Inferior parietal cortex (tissue), 1 donor: ENCODE data around the gene TTC3.

Experiments used
- DNase-seq: peaks from one replicate; pipeline ENCODE4 v3.0.0-alpha.2; 2016; ENCODE audit errors: extremely low spot score

The TTC3 gene

DNA sequence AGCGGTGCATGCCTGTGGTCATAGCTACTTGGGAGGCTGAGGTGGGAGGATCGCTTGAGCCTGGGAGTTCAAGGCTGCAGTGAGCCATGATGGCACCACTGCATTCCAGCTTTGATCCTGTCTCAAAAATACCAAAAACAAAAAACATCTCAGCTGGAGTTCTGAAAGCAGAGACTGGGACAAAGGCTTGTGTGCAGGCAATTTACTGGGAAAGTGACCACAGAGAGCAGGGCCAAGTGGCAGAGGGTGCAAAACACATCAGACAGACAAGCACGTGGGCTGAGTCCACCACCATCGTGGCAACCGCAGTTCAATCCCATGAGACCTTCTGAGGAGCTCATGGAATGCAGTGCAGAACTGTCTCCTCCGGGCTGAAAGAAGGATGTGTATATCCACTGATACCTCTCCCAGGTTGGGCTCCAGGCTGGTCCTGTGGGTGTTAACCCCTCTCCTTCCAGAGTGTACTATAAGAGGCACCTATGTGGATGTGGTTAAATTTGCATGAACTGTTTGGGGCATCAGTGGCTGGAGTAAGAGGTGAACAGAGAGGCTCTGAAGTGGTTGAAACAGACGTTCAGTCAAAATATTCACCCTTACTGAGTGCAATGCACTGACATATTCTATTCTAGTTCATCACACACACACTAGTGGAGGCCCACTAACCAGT lies 11.0 kb upstream of the TTC3 start:
- no peak for DNase-seq

DNA sequence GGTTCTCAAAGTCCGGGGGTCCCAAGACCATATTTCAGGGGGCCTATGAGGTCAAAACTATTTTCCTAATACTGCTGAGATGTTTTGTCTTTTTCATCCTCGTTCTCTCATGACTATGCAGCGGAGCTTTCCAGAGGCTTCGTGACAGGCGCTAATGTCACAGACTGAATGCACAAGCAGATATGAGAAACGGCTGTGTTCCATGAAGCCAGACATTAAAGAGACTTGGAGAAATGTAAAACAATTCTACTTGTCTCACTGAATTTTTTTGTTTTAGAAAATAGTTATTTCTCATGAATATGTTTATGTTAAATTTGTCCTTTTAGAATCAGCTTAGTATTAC lies 10.5 kb upstream of the TTC3 start:
- DNase-seq, result no peak

DNA sequence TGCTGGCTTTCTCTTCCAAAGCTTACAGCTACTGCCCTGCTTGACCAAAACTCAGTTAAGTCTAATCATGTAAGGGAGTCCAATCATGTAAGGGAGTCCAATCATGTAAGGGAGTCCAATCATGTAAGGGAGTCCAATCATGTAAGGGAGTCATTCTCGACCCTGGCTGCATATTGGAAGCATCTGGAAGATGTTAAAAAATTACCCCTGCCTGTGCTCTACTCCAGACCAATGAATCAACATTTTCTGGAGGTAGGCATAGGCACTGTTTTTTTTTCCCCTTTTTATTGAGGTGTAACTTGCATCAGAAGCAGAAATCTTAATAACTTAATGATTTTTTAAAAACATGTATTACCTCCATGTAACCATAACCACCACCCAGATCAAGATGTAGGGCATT lies 9.6 kb upstream of the TTC3 start:
- DNase-seq, result no peak

- no peak for DNase-seq
Observed at GRCh38 chr21:37064841-37065240, 8.2 kb upstream of the TTC3 start.

GRCh38 chr21:37065561-37066177 lies 7.4 kb upstream of the TTC3 start:
- no peak for DNase-seq

DNA sequence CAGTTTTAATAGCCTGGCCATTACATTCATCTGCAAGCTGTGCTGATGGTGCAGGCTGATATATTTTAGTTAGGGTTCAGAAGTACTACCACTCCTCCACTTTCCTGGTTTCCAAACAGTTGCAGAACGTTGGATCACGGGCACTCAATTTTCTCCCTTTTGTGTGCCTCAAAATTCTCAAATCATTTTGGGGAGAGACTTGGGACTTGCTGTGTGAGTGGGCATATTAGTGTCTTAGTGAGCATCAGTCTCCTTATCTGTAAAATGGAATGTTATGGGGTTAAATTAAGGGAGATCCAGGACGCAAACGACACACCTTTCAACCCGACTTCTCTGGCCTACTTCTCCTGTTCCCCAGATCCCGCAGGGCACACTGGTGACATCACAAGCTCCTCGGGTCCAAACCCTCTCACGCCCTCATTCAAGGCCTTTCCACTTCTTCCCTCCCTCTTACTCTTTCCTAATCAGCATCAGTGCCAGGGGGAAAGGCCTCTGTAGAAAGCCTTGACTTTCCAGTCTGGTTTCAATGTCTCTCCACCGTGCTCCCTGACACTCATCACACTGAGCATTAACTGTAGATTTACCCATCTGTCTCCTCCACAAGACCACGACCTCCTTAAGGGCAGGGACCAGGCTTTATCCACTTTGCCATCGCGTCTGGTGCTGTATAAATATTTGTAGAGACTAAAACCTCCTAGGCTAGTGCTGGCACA lies 1.3 kb upstream of the TTC3 start:
- no peak for DNase-seq

DNA sequence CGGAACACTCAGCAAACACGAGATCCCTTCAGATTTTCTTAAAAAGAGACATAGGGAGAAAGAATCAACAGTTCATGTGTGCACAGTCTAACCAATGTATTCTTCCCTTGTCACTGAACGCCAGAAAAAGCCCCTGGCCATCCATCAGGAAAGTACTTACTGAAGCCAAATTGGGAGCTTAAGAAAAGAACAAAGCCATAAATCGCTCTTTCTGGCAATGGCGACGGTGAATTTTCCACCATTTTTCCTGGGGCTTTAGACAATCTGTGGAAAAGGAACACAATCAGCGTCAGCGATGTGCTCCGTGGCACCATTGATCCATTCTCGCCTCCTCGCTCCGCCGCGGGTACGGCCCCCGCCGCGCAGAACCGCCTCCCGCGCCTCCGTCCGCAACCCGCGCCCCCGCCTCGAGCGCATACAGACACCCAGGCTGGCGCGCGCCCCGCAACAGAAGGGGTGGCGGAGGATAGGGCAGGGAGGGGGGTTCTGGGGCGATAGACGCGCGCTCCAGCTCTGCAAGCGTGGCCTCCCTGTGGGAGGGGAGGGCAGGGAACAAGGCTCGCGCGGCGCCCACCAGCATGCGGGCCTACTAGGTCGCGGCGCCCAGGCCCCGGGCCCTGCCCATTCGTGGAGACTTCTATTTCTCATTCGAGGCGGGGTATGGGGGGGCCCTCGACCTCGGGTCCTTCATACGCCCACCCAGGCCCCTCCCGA lies 623 bp upstream of the TTC3 start:
- peak; percentile 86 for DNase-seq

DNA sequence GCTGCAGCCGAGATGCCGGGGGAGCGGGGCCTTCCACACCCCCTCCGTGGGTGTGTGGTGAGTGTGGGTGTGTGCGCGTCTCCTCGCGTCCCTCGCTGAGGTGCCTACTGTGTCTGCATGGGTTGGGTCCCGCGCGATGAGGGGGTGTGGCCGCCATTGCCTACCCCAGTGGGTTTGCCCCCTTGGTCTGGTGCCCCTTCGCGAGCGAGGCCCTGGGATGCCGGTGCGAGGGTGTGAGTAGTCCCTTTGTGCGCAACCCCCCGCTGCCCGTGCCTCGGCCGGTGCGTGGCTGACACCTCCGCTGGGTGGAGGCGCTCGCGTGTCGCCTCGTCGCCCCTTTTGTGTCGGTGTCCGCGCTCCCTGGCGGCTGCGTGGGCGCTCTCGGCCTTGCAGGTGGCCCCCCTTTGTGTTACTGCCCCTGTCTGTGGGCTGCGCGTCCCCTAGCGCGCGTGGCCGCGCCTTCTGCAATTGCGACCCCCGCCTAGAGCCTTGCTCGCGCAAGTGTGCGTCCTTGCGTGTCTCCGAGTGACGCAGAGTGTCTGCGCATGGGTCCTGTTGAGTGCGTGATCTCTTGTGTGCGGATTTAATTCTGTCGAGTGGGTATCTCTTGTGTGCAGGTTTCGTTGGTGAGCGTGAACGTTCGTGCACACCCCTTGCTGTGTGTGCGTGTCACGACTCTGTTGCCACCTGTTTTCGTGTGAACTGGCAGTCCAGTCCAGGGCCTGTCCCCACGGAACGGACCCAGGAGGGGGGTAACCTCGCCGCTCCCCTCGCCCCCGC lies 553 bp downstream of the TTC3 start:
- DNase-seq, result peak; percentile 75

GRCh38 chr21:37074197-37074510 lies 1.1 kb downstream of the TTC3 start:
- DNase-seq, result no peak

DNA sequence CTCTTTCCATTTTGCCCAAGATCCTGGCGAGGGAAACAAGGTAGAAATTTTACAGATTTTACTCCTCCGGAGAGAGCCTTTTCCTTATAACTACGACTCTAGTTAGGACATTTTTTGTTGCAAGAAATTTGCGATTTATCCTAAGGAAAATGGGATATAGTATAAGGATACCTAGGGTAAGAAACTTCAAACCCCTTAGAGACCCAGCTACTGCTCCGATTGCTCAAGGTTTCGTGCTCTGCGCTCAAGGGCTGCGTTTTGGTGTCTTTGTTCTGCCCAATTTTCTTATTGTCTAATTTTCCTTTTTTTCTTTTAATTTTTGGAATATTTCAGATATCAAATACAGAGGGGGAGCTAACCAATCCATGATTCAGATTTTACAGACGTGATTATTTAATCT lies 1.5 kb downstream of the TTC3 start:
- DNase-seq, result no peak

DNA sequence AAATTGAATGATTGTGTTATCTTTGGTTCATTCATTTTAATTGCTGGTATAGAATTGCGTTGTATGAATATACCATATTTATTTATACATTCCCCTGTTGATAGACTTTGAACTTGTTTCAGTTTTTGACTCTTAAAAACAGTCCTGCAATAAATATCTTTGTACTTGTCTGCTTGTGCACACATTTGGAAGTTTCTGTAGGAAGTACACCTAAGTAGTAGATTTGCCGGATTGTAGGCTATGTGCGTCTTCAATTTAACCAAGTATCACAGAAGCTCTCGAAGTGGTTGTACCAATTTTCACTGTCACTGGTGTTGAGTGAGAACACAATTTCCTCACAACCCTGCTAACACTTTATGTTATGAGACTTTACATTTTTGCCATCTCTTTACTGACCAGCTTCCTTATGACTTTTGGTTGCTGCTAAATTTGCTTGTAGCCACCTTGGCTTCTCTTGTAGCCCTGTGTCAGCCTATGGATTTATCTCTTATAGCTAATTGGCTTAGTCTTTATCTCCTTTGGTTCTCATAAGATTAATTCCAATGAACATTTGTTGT lies 2.2 kb downstream of the TTC3 start:
- DNase-seq, result no peak

- DNase-seq, result no peak
Observed at GRCh38 chr21:37076087-37076850, 3.2 kb downstream of the TTC3 start.

DNA sequence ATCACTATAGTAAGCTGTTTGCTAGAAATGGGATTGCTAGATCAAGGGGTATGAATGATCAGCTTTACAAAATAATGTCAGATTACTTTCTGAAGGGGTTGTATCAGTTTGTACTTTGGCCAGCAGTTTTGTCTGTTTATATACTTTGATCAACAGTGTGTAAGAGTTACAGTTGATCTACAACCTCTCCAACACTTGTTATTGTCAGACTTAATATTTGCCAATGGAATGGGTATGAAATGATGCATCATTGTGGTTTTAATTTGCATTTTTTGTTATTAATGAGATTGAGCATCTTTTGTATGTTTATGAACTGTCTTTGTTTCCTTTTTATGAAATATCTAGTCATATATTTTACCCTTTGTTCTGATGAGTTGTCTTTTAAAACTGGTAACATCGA lies 4.3 kb downstream of the TTC3 start:
- no peak for DNase-seq

GRCh38 chr21:37079211-37079824 lies 6.3 kb downstream of the TTC3 start:
- DNase-seq, result no peak

DNA sequence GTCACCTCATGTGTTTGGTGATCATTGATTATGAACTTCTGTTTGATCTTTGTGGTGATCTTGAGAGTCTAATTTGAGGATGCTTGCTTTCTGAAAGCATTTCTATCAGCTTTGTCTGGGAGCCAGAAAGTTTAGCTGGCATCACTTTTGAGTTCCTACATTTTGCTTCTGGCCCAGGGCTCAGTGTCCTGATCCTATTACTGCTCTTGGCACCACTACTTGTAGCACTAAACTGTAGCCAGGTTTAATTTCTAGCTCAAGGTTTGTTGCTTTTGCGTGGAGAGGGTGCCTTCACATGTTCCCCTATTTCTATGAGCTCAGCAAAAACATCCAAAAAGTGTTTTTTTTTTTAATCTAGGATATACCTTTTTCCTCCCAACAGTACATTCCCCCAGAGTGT lies 9.3 kb downstream of the TTC3 start:
- no peak for DNase-seq

- no peak for DNase-seq
Observed at GRCh38 chr21:37082856-37083528, 9.9 kb downstream of the TTC3 start.

- DNase-seq, result no peak
Observed at GRCh38 chr21:37085726-37086125, 12.7 kb downstream of the TTC3 start.

GRCh38 chr21:37087188-37087587 lies 14.1 kb downstream of the TTC3 start:
- DNase-seq, result peak; percentile 68

DNA sequence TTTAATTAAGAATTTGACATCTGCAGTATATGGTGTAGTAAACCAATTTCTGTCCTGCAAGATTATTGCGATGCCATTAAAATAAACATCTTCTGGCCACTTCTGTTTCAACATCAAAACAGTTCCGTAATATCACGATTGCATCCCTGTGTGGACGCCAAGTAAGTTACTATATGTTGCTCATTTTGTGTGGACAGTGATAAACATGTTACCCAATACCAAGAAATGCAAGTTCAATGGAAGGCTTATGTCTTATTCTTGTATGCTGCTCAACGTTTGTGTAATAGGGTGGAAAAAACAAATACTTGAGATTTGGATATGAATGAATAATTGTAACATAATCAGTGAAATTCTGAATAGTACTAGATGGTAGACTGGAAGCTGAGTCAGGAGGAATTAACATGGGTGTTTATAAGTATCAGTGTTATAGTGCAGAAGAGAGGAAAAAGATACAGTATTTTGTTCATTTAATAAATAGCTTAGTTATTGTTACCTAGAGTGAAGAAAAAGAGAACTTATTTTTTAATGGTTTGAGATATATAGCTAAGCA lies 15.2 kb downstream of the TTC3 start:
- no peak for DNase-seq

DNA sequence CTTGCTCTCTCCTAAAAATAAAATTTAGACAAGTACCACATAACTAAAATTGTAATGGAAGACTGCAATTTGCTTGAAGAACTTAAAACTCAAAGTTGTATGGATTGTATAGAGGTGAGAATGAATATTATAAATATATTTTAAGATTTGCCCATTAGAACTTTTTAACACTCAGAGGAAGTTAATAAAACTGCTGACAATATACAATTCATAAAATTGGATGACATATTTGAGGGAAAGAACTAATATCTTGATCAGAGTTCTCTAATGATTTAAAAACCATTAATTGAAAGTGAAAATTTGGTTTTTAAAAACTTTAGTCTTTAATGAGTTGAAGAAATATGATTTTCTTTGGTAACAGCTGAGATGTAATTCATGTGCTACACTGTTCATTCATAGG lies 20.9 kb downstream of the TTC3 start:
- no peak for DNase-seq
